GM12801 (cell line): ENCODE results near the gene EPS15.

Experiments
- TF ChIP-seq, protein P1 (sequence below): IDR thresholded peaks from one replicate; pipeline ENCODE4 v1.5.1; 2011; ENCODE audit warnings: control low read depth; ENCODE audit not compliant: insufficient read length; ENCODE audit errors: extremely low read depth

EPS15 gene

DNA sequence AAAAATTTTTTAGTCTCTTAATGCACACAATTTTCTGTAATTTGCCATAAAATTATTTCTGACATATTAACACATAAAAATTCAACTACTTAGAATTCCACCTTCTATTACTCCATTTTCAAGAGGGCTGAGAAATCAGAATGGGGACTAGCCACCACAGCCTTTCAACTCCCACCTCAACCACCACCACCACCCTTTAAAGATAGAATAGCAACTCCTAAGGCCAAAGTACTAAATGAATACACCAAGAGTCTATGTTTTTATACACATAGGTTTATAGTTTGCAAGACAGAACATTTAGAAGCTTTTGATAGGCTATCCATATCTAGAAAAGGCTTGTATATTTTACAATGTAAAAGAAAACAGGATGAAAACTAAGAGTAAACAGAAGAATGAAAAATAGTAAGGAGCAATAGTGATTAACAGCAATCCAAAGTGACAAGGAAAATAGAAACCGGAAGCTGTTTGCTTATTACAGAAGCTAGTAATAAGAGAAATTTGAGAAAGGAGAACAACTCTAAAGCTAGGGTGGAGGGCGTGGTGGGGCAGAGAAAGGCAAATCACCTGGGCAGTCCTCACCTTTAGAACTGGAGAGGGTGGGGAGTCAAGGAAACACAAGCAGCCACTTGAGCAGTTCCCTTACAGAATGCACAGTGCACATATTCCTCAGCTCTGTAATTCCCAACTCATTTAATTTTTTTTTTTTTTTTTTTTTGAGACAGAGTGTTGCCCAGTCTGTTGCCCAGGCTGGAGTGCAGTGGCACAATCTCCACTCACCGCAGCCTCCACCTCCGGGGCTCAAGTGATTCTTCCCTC lies 27.7 kb downstream of the EPS15 start:
- TF ChIP-seq, protein P1, sequence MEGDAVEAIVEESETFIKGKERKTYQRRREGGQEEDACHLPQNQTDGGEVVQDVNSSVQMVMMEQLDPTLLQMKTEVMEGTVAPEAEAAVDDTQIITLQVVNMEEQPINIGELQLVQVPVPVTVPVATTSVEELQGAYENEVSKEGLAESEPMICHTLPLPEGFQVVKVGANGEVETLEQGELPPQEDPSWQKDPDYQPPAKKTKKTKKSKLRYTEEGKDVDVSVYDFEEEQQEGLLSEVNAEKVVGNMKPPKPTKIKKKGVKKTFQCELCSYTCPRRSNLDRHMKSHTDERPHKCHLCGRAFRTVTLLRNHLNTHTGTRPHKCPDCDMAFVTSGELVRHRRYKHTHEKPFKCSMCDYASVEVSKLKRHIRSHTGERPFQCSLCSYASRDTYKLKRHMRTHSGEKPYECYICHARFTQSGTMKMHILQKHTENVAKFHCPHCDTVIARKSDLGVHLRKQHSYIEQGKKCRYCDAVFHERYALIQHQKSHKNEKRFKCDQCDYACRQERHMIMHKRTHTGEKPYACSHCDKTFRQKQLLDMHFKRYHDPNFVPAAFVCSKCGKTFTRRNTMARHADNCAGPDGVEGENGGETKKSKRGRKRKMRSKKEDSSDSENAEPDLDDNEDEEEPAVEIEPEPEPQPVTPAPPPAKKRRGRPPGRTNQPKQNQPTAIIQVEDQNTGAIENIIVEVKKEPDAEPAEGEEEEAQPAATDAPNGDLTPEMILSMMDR = no peak

DNA sequence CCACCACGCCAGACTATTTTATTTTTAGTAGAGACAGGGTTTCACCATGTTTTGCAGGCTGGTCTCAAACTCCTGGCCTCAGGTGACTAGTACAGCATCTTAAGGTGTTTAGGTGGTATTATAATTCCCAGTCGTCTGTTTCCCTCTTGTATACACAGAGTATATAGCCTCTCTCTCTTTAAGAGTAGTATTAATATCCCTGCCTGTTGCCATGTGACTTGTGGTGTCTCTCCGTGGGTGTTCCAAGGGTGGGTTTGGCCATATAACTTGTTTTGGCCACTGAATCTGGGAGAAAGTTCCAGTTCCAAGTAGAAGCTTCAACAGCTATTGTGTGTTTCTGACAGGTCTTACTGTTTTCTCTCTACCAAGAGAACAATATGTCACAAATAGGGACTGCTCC lies 29.6 kb downstream of the EPS15 start:
- TF ChIP-seq, protein P1 = no peak

DNA sequence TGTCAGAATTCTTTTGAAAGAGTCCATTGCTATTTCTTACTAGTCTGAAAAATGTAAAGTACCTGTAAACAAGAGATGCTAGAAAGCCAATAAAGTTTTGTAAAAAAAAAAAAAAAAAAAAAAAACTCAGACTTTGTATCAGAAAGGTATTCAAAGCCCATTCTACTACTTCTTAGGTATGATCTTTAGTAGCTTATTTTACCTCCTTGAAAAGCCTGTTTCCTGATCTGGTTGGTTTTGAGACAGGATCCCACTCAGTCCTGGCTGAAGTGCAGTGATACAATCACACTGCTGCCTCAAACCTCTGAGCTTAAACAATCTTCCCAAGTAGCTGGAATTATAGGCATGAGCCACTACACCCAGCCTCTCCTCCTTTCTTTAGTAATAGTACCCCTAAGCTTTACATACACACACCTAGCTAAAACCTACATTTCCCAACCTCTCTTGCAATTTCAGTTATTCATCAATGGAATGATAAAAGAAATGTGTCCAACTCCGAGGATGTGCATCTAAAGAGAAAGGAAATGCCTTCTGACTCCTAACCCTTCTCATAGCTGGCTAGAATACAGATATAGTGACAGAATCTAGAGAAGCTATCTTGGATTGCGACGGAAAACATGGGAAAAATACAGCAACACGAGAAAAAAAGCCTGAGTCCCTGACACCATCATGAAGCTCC lies 30.6 kb downstream of the EPS15 start:
- TF ChIP-seq, protein P1 = no peak

DNA sequence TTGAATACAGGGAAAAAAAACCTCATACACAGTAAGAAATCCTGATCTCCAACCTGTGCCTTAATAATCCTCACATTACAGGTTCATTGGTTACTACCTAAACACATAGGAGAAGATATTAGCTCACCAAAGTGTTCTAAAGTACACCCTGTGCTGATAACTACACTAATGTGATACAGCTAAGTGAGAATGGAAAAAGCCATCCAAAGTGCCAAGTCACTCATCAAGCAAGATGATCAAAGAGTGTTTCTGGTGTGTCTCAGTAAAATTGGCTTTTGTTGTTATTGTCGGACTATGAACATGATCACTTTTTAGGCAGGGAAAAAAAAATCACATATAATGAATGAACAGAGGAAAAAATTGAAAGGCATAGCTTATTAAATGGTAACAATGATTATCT lies 31.4 kb downstream of the EPS15 start:
- TF ChIP-seq, protein P1 = no peak

DNA sequence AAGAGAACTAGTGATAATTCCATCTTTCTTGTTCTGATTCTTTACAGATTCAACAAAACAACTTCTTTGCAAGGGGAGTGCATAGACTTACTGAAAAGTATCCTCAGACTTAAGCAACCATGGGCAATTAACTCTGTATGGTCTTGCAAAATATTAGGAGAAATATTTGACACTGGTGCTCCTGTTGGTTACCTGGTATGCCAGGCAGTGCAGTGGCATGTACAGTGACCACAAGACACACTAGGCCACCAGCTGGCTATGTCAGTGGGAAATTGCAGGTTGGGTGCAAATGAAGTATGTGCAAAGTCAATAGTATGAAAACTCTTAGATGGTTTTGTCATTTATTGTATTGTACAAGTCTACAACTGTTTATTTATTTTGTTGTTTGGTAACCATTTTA lies 34.5 kb downstream of the EPS15 start:
- TF ChIP-seq, protein P1 = no peak

DNA sequence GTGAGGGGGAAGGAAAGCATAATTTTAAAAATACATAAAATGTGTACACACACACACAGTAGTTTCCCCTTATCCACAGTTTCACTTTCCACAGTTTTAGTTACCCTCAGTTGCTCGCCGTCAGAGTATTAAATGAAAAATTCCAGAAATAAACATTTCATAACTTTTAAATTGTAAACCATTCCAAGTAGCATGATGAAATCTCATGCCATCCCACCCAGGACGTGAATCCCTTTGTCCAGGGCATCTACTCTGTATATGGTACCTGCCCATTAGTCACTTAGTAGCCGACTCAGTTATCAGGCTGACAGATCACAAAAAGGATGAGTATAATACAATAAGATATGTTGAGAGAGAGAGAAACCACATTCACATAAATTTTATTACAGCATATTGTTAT lies 36.2 kb downstream of the EPS15 start:
- TF ChIP-seq, protein P1 = no peak

DNA sequence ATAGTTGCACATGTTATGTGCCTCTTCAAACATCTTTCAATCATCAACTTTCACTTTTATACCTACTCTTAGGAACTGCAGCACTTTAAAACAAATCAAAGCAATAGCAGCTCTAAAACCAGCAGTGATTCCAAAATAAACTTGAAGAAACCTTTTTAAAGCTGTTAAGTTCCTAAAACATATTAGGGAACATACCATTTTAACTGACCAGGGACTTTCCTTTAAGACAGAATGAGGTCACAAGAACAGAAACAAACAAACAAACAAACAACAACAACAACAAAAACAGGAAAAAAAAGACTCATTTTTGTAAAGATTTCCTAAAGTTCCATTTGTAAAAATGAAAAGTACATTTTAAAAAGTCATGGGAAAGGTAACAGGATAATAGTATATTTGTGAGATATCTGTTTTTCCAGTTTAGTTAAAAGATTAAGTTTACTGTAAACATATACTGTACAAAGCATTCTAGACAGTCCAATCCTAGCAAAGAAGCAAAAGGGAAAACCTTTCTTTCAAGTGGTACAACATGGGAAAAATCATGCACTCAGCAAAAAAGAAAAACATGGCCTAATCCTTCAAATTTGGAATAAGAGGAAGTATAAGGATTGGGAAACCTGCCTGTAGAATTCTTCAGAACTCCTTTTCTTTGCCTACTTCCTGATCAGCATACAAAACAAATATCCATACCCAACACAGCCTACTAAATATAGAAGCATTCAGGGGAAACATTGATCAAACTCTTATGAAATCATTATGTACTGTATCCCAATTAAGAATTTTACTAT lies 45.5 kb downstream of the EPS15 start:
- TF ChIP-seq, protein P1 = no peak
